Femur (tissue), 1 donor: Measurements from ENCODE around the gene ZFR.
A peak's percentile ranks its signal among the peaks of the same experiment; 100 is the strongest.
"Not testable (repeated sequence)": the region's sequence is repeated elsewhere in the genome, so short reads cannot be mapped to it uniquely, and the experiment has no call there.

Experiments
- DNase-seq: peaks from one replicate; pipeline ENCODE4 v3.0.0-alpha.2; 2017

Gene ZFR

DNA sequence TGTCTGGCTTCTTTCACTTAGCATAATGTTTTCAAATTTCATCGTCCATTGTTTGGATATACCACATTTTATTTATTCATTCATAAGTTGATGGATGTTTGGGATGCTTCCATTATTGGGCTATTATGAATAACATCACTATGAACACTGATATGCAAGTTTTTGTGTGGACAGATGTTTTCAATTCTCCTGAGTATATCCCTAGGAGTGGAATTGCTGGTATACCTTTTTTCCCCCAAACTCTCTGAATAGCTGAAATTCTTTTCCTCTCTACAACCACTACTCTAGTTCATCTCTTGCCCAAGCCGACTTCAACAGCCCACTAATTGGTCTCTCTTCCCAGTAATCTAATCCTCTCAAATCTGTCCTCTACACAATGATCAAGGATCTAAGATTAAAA is 4.7 kb upstream of the ZFR start:
- DNase-seq = no peak

DNA sequence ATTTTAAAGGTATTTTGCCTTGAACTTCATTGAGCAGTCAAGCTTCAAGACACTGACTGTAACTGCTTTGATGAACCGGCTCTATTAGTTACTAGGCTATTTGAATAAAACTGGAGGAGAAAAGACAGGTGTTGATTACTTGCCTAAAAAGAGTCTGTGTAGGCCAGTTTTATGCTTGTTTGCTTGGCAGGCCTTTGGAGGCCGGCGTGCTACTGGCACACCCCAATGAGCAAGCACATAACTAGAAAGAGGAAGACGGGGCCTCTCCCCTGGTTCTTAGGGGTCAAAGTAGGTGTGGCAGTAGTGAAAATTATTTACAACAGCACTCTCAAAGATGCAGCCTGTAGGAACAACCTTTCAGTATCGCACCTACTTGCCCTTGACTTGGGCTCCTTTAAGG is 2.1 kb upstream of the ZFR start:
- peak; percentile 22 for DNase-seq

DNA sequence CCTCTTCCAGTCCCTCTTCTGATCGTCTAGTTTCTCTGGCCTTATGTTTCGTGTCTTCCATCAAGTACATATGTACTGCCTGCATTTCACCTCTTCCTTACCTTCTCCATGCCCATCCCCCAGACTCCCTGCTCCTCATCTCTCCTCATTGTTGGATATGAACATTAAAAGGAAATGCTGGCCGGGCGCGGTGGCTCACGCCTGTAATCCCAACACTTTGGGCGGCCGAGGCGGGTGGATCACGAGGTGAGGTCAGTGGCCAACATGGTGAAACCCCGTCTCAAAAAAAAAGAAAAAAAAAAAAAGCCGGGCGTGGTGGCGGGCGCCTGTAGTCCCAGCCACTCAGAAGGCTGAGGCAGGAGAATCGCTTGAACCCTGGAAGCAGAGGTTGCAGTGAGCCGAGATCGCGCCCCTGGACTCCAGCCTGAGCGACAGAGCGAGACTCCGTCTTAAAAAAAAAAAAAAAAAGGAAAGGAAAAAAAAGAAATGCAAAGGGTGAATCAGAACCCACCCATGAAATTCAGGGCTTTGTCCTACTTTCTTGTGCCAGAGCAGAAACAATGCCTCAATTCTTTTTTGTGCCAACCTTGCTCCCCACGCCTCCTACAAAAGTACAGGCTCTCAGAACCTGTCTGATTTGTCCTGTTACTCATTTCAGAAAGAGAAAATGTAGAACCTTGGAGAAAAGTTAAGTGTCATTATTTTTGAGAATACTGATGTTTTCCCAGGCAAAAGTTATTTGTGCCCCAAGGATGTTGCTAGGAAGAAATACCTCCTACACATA is 1.5 kb upstream of the ZFR start:
- no peak for DNase-seq

DNA sequence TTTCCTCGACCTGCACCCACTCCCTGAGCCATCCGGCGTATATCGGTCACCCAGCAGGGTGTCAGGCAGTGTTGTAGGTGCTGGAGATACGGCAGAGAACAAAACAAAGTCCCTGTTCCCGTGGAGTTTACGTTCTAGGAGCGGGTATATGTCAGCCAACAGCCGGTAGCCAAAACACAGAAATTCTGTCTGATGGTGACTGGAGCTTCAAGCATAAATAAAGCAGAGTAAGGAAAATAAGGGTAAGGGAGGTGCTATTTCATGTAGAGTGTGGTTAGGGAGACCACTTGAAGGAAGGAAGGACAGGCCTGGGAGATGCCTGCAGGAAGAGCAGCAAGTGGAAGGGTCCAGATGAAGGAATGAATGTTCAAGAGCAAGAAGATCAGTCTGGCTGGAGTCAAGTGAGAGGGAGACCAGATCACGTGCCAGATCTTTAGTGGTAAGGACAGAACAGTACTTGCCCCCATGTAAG is 783 bp upstream of the ZFR start:
- no peak for DNase-seq

DNA sequence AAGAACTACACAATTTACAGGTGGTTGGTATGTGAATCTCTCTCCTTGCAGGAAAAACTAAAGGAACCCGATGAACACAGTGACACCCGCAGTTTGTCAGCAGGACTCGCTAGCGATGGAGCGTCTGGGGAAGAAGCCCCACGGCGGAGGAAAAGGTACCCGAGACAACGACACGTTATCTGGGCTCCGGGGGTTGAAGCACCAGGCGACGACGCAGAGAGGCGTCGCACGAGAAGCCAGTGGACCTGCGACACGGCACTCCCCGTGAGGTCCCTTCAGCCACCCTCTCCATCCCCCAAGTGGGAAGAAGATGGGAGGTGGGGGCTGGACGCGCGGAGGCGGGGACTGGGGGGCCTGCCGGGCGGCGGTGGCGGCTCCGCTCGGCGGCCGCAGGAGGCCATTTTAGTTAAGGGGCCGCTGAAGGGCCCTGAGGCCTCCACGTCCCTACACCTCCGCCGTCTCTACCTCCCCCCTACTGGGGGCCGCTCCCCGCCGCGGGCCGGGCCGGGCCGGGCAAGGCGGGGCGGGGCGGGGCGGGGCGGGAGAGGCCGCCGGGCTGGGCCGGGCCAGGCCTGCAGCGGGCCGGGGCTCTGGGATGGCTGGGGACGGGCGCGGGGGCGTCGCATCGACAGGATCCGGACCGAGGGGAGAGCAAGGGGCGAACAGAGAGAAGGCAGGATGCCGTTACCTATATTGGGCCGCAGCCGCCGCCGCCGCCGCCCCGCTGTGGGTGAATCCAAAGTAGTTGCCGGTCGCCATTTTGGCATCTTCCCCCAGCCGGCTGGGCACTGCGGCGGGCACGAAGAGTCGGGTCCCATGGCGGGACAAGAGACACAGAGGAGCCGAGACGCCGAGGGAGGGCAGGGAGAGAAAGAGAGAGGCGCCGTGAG is 754 bp downstream of the ZFR start:
- peak; percentile 69 for DNase-seq

DNA sequence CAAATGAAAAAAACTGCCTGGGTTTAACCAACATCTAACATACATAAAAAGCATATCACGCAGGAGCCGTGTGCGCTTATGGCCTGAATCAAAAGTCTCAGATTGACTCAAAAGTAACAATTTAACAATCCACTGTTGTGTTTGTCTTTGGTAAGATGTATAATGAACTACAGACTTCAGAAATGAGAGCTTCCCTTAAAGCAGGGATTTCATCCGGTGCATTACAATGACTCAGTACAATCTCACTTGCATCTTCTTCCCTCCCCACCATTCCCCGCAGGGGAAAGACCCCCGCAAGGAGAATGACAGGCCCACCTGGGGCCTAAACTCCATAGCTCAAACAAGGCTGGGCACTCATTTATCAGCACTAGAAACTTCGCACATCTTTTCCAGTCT is 1.4 kb downstream of the ZFR start:
- no peak for DNase-seq

DNA sequence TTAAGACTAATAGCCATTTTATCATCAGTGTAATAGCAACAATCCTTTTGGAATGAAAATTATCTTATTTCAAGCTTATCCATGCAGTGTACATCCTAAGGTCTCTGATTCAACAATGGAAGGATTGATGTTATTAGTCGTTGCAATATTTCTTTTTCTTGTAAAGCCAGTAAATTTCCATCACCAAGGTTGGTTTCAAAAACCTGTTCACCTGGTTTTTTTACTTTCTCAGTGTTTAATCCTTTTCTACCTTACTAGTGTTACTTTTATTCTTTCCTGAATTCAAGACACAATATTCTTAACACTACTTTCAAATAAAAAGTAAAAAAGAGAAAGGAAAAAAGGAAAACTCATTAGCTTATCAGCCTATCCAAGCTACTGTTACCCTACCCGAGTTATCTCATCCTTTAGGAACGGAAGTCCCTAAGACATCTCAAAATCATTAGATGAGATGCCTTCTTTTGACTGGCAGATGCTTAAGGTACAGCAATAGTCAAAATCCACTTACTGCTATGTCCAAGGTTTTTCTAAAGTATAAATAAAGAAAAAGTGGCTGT is 5.4 kb downstream of the ZFR start:
- DNase-seq = no peak

DNA sequence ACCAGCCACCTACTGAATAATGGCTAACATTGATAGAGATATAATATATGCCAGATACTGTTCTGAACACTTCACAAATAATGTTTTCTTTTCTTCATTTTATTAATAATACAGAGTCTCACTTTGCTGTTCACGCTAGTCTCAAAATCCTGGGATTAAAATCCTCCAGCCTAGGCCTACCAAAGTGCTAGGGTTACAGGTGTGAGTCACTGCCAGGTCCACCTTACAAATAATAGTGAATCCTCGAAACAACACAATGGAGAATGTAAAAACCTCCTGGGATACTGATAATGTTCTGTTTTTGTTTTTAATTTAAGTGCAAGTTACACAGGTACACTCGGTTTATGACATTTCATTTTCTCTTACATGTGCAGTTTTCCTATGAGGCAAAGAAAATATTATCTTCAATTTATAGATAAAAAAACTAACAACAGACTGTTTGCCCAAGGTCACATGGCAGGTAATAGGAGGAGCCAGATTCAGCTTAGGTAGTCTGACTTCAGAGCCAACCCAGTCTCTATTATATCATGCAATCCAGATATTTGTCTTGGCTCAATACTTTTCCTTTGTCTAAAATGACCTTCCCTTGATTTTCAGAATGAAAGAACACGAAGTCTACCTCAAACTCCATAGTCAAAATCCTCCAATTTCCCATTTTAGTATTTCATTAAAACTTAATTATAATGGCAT is 7.8 kb downstream of the ZFR start:
- no peak for DNase-seq

DNA sequence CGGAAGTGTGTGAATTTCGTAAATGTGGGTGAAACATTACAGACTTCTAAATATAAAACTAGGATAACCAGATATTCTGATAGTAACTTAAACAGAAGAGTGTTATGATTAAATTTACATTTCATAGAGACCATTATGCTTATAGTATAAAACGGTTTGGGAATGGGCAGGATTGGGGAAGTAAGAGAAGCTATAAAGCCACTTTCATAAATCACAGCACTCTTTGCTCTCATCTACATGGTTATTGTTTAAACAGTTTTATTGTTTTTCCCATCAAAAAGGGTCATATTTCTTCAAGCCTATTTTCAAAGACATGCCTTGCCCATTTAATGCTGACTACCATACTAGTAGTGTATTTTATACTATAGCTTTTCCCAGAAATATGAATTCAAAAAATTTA is 9.2 kb downstream of the ZFR start:
- no peak for DNase-seq

DNA sequence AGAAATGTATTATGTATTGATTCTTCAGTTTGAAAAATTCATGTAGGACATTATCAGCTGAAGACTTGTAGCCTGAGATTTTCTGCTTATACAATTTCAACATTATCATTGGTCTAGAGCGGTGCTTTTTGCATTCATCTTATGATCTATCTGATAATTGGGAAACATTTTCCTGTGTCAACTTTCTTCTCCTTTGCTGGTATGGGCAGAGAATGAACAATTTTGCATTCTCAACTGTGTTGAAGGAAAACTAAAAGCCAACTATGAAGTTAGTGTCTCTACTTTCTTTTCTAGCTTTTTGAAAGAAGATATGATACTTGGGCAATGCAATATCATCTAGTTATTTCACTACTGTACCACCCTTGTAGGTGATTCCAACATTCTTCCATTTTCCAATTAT is 10.3 kb downstream of the ZFR start:
- no peak for DNase-seq

DNA sequence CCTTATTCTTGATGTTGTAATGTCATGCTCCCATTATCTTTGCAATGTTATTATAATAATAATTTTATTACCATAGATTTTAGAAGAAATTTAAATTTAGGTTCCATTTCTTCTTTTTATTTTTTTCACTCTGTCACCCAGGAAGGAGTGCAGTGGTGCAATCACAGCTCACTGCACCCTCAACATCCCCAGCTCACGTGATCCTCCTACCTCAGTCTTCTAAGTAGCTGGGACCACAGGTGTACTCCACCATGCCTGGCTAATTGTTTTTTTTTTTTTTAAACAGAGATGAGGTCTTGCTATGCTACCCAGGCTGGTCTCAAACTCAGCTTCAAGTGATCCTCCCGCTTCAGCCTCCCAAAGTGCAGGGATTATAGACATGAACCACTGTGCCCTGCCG is 11.9 kb downstream of the ZFR start:
- DNase-seq = no peak

DNA sequence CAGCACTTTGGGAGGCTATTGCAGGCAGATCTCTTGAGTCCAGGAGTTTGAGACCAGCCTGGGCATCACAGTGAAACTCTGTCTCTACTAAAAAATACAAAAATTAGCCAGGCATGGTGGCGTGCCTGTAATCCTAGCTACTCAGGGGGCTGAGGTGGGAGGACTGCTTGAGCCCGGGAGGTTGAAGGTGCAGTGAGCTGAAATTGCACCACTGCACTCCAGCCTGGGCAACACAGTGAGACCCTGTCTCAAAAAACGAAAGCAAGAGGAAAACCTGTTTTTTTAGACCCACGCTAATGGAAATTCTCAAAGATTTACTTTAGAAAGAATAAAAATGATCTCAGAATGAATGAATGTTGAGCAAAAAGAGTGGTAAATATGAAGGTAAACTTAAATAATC is 13.7 kb downstream of the ZFR start:
- not testable (repeated sequence) for DNase-seq

DNA sequence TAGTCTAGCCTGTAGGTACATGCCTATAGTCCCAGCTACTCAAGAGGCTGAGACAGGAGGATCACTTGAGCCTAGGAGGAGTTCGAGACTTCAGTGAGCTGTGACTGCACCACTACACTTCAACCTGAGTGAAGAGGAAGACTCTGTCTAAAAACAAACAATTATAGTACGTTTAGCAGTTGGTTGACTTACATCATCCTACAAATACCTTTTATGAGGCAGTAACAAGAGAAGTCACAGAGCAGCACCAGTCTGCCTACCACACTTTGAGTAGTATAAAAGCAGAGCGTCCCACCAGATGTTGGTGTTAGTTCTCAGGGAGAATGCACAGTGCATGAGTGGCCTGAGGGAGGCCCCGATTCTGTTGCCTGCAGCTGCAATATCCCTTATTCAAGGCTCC is 16.1 kb downstream of the ZFR start:
- DNase-seq = no peak

DNA sequence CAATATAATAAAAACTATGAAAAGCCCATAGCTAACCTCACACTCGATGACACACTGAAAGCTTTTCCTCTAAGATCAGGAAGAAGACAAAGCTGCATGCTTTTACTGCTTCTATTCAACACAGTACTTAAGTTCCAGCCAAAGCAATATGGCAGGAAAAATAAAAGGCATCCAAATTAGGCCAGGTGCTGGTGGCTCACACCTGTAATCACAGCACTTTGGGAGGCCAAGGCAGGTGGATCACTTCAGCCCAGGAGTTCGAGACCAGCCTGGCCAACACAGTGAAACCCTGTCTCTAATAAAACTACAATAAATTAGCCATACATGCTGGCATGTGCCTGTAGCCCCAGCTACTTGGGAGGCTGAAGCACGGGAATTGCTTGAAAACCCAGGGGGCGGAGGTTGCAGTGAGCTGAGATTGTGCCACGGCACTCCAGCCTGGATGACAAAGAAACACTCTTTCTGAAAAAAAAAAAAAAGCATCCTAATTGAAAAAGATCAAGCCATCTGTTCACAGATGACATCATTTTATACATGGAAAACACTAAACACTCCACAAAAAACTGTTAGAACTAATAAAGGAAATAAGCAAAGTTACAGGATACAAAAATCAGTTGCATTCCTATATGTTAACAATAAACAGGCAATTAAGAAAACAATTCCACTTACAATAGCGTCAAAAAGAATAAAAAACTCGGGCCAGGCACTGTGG is 17.9 kb downstream of the ZFR start:
- DNase-seq = no peak

DNA sequence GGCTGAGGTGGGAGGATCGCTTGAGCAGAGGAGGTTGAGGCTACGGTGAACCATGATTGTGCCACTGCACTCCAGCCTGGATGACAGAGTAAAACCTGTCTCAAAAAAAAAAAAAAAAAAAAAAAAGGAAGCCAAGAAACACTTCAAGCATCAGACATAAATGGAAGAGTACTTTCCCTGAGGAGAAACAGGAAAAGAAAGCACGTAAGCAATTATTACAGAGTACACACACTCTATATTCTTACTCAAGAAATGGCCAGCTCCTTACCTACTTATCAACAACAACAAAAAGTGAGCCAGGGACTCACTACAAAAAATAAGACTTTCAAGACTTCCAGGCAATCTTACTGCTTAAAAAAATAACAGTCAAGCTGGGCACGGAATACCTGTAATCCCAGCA is 21.8 kb downstream of the ZFR start:
- no peak for DNase-seq

DNA sequence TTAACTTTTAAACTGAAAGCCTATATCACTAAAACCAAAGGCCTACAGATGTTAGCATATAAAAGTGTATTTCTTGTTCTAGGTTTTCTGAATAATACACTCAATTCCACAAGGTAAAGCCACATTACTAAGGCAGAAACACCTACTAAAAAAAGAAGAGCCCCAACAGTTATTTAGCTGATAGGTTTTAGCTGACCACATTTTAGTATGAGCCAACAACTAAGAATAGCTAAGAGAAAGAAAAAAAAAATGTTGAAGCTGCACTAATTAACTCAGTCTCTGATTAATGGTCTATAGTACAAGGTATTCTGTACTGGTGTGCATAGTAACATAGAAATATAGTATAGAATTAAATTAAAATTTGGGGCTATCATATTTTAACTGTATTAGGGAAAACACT is 23.5 kb downstream of the ZFR start:
- no peak for DNase-seq

DNA sequence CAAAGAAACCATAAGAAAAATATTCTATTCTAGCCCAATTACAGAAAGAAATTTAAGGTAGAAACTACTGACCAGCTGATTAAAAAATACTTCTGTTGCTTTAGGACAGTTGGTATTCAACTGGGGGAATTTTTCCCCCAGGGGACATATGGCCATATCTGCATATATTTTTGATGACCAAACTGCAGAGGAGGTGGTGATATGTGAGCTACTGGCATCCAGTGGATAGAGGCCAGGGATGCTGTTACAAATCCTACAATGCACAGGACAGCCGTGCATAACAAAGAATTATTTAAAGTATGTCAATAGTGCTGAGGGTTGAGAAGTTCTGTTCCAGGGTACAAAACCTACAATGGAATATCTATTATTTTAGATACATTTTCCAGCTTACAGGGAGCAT is 24.0 kb downstream of the ZFR start:
- DNase-seq = no peak

DNA sequence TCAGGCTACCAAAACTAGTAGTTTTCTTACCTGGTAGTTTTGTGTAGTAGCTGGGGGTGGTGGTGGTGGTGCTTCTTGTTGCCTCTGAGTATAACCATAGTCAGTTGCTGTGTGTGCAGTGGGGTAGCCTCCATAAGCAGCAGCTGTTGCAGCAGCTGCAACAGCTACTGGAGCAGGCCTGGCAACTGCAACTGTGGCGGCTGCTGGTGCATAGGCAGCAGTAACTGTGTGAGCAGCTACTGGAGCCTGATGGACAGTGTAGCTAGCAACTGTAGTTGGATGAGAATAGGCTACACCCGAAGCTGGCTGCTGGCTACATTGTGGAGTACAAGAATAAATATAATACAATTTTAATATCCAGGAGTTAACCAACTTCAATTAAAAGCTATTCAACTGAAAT is 24.7 kb downstream of the ZFR start:
- DNase-seq = peak; percentile 73

DNA sequence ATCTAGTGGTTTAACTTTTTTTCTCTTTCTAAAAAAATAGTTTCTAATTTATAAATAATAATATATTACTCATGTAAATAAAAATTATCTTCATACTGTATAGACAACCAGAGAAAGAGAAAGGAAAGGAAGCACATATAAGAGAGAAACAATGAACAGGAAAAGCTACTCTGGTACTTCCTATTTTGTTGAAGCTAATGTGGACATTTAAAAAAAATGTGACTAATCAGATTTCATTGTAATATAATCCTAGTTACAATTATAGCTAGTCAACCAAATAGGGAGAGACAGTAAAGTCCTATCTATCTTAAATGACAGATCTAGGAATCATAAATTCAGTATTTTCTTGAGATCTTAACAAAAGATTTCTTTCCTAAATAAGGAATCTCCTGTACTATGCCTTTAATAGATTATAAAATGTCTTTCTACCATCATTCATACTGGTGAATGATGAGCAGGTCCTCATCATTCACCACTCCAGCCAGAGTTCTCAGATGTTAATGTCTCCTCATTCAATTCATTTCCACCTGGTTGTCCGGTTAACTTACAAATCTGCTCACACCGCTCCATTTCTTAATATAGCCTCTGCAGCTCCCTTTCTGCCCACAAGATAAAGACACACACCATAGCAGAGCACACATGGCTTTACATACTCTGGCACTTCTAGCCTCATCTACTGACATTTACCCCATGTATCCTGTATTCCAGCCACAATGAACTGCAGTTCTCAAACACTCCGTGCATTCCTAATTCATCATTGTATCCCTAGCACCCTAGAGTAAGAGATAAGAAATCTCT is 30.9 kb downstream of the ZFR start:
- DNase-seq = no peak

DNA sequence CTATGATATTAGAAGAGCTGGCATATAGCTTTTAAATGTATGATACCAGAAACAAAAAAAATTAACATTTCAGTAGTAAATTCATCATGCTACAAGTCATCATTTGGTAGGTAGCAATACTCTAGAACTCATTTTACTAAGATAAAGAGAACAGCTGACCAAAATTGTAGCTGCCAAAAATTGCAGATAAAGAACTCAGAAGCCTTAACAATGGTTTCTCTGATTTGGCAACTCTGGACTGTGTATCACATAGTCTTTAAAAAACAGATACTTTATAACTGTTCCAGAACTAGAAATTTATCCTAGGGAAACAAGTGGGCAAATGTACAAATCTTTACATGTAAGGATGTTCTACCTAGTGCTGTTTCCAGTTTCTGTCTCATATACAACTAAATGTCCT is 33.9 kb downstream of the ZFR start:
- no peak for DNase-seq

DNA sequence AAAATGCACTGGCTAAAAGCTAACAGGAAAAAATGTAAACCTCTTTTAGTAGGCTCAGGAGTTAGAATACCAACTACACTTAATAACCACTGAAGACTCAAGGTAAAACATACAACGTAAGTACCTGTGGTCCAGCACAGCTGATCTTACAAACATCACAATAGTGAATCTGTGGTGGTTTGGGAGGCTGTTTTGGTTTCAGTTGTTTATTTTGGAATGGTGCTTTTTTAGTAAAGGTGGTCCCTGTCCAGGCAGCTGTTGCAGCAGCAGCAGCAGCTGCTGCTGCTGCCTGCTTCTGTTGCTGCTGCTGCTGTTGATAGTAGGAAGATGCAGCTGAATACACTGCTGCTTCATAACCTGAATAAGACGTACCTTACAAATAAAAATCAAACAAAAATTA is 37.9 kb downstream of the ZFR start:
- no peak for DNase-seq

DNA sequence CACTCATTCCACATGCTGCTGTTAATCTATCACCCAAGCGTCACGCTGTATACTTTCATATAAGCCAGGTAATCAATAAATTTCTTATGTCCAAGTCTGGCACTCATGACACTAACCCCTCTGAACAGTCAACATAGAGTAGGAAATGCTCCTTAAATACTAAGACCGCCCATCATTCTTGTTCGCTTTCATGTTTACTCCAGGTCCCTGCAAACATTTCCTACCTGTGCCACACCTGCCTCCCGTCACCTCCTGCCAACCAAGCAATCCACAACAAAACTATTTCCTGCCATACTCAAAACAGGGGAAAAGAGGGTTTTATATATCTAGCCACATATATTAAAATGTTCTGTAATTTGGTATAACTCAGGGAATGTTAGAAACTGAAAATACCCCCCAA is 39.0 kb downstream of the ZFR start:
- DNase-seq = no peak
